Liver (tissue), 9 donors: ENCODE results near the gene CFAP65. TPM values are rescaled to one million over a fixed set of nuclear protein-coding genes. Genes with fewer than 3 reads are reported as not detected.

Source experiments
- DNase-seq: peaks from one replicate; pipeline ENCODE4 v3.0.0-alpha.2; 2017; ENCODE audit warnings: low spot score
- H3K27ac ChIP-seq, 2 donors: one replicate each; pipeline ENCODE4 v1.7.0; 2013; ENCODE audit warnings: inconsistent platforms in 2 of 2, low read length in 2 of 2, control low read depth in 1 of 2, low read depth in 1 of 2, mild to moderate bottlenecking in 1 of 2
- H3K27me3 ChIP-seq, 4 donors: one replicate each; pipeline versions ENCODE4 v1.6.1 to v1.7.0; 2013; ENCODE audit warnings: low read length in 3 of 4, inconsistent platforms in 1 of 4, mild to moderate bottlenecking in 1 of 4, moderate library complexity in 1 of 4; ENCODE audit not compliant: control insufficient read depth in 4 of 4, insufficient read depth in 4 of 4
- H3K36me3 ChIP-seq, 4 donors: one replicate each; pipeline versions ENCODE4 v1.6.1 to v1.7.0; 2013; ENCODE audit warnings: low read length in 3 of 4, mild to moderate bottlenecking in 3 of 4, low read depth in 1 of 4, moderate library complexity in 1 of 4; ENCODE audit not compliant: control insufficient read depth in 4 of 4, insufficient read depth in 3 of 4
- H3K4me1 ChIP-seq, 4 donors: one replicate each; pipeline versions ENCODE4 v1.6.1 to v1.7.0; 2013; ENCODE audit warnings: low read length in 3 of 4, mild to moderate bottlenecking in 3 of 4, moderate library complexity in 1 of 4; ENCODE audit not compliant: control insufficient read depth in 4 of 4, insufficient read depth in 4 of 4
- H3K4me3 ChIP-seq, 3 donors: one replicate each; pipeline versions ENCODE4 v1.6.1 to v1.7.0; 2013; ENCODE audit warnings: low read length in 3 of 3, control low read depth in 1 of 3, low read depth in 1 of 3, mild to moderate bottlenecking in 1 of 3
- H3K9ac ChIP-seq, 2 donors: one replicate each; pipeline ENCODE4 v1.7.0; 2013; ENCODE audit warnings: low read length in 2 of 2, mild to moderate bottlenecking in 2 of 2, moderate library complexity in 2 of 2, control low read depth in 1 of 2, low read depth in 1 of 2
- H3K9me3 ChIP-seq, 4 donors: one replicate each; pipeline versions ENCODE4 v1.6.1 to v1.7.0; 2013; ENCODE audit warnings: low read length in 3 of 4; ENCODE audit not compliant: control insufficient read depth in 4 of 4
- GABPA ChIP-seq, 2 donors: IDR thresholded peaks in 1 of 2; conservative IDR thresholded peaks in 1 of 2; 2 replicates each; pipeline ENCODE4 v1.6.1; 2016; ENCODE audit warnings: antibody characterized with exemption in 2 of 2, mild to moderate bottlenecking in 1 of 2, moderate library complexity in 1 of 2
- JUND ChIP-seq, 2 donors: IDR thresholded peaks; 2 replicates each; pipeline ENCODE4 v1.6.1; 2016; ENCODE audit warnings: antibody characterized with exemption in 2 of 2
- MAX ChIP-seq: IDR thresholded peaks from 2 replicates; pipeline ENCODE4 v1.6.1; 2016; ENCODE audit warnings: antibody characterized with exemption
- REST ChIP-seq: IDR thresholded peaks from 2 replicates; pipeline ENCODE4 v1.6.1; 2016; ENCODE audit warnings: antibody characterized with exemption, mild to moderate bottlenecking
- RXRA ChIP-seq, 2 donors: IDR thresholded peaks; 2 replicates each; pipeline ENCODE4 v1.6.1; 2017 to 2018; ENCODE audit warnings: antibody characterized with exemption in 2 of 2, mild to moderate bottlenecking in 1 of 2
- SP1 ChIP-seq: IDR thresholded peaks from 2 replicates; pipeline ENCODE4 v1.6.1; 2018; ENCODE audit warnings: antibody characterized with exemption, mild to moderate bottlenecking
- TAF1 ChIP-seq: conservative IDR thresholded peaks from 2 replicates; pipeline ENCODE4 v1.6.1; 2016; ENCODE audit warnings: antibody characterized with exemption, mild to moderate bottlenecking
- ZBTB33 ChIP-seq: IDR thresholded peaks from 2 replicates; pipeline ENCODE4 v1.6.1; 2016; ENCODE audit warnings: antibody characterized with exemption
- WGBS: extraction: QIAGEN DNeasy Blood & Tissue Kit; methylation state at CpG from one replicate; pipeline ENCODE4 v1.1.7; 2013; 5-methylcytosine and 5-hydroxymethylcytosine counted together
- polyA plus RNA-seq, 2 donors: library from polyadenylated mRNA; stranded (reverse) in 1 of 2; unstranded in 1 of 2; fragments of 200-250 nt in 1 of 2; fragments of >200 nt in 1 of 2; fragmentation: Nextera tagmentation in 1 of 2; extraction: Ambion mirVana in 1 of 2; gene quantifications; one replicate each; pipeline versions ENCODE4 v1.2.1 to v1.2.3, GENCODE V29; 2013 to 2015
- total RNA-seq, 2 donors: library from RNA; depleted of rRNA; stranded (reverse); fragments of >200 nt; gene quantifications; one replicate each; pipeline ENCODE4 v1.2.3, GENCODE V29; 2014
- donor health status: healthy.
- donor health status: healthy.
- donor health status: healthy.
- donor health status: healthy.
- donor health status: healthy.

Gene CFAP65
- total and polyA plus RNA-seq, 4 donors = not detected

- Histone ChIP-seq H3K9me3 (no peaks in the 10 kb centered on the region), H3K27ac (no peak overlapping the region), H3K27me3 (peaks cover 6 to 17% (median 9%) of the 10 kb centered on the region in 4 donors), H3K36me3 (no peaks in the 10 kb centered on the region), H3K9ac (no peak overlapping the region), H3K4me1 (peaks cover 0 to 12% (median 5%) of the 10 kb centered on the region in 4 donors), H3K4me3 (peak overlapping the region in 1 of 3 donors; percentile 40)
- TF ChIP-seq MAX (no peak), GABPA (IDR thresholded peaks at IDR 0.05 in 1 of 2, conservative IDR thresholded peaks at IDR 0.05 in 1 of 2) (no peak), ZBTB33 (no peak), REST (no peak)
- 3% methylated on average over 67 of the region's 67 CpGs for WGBS
- DNase-seq = no peak
Observed at GRCh38 chr2:218959761-218960308, 81.5 kb downstream of the CFAP65 start.

- Histone ChIP-seq H3K27me3 (peaks cover 6 to 14% (median 9%) of the 10 kb centered on the region in 4 donors), H3K4me3 (peak within 1 kb of the TSS in 1 of 3 donors; percentile 40), H3K9ac (no peak within 1 kb of the TSS), H3K9me3 (no peaks in the 10 kb centered on the region), H3K36me3 (no peaks in the 10 kb centered on the region), H3K4me1 (peaks cover 0 to 12% (median 5%) of the 10 kb centered on the region in 4 donors), H3K27ac (no peak within 1 kb of the TSS)
- DNase-seq = peak; percentile 65
- TF ChIP-seq RXRA (IDR thresholded peaks at IDR 0.05) = no peak
- TF ChIP-seq SP1 = no peak
- TF ChIP-seq TAF1 = no peak
- no peak for TF ChIP-seq REST
- no peak for TF ChIP-seq JUND (IDR thresholded peaks at IDR 0.05)
- WGBS = 4% methylated on average over 37 of the region's 37 CpGs
Observed at GRCh38 chr2:218959141-218959731, 82.1 kb downstream of the CFAP65 start, which contains the start of gene CDK5R2. TSS of gene CDK5R2 (plus strand) at chr2:218959666. CDS start at chr2:218959821, 155 bp downstream.
